NCI-H524 treated with DMSO at 0.1 percent for 48 hours (cell line): ENCODE data around the gene TUBGCP4.
A peak's percentile ranks its signal among the peaks of the same experiment; 100 is the strongest.
"Not testable (repeated sequence)": the region's sequence is repeated elsewhere in the genome, so short reads cannot be mapped to it uniquely, and the experiment has no call there.

ENCODE experiments used
- DNase-seq: peaks from one replicate; lab custom pipeline; 2025; lab: John Stamatoyannopoulos, UW

TUBGCP4 gene

GRCh38 chr15:43370975-43371974 is at the start of gene TUBGCP4, which contains the start of gene ZSCAN29:
TSS of gene TUBGCP4 (plus strand) at chr15:43371101. CDS start at chr15:43371355, 254 bp downstream.
TSS of gene ZSCAN29 (minus strand) at chr15:43371043. CDS start at chr15:43369913, 1,130 bp downstream.
- DNase-seq, result peak; percentile 73

GRCh38 chr15:43325039-43325684 is 45.7 kb upstream of the TUBGCP4 start:
- no peak for DNase-seq

- no peak for DNase-seq
Measured at GRCh38 chr15:43329217-43329959, 41.5 kb upstream of the TUBGCP4 start.

GRCh38 chr15:43329960-43330779 is 40.7 kb upstream of the TUBGCP4 start, which contains the start of gene LCMT2:
TSS of gene LCMT2 (minus strand) at chr15:43330573. CDS start at chr15:43330489, 84 bp downstream.
- DNase-seq, result peak; percentile 89

- DNase-seq, result no peak
Measured at GRCh38 chr15:43330780-43331087, 40.2 kb upstream of the TUBGCP4 start.

GRCh38 chr15:43346305-43346704 is 24.6 kb upstream of the TUBGCP4 start:
- DNase-seq, result no peak

- DNase-seq, result no peak
Measured at GRCh38 chr15:43347114-43347513, 23.8 kb upstream of the TUBGCP4 start.

GRCh38 chr15:43352693-43353382 is 18.1 kb upstream of the TUBGCP4 start:
- no peak for DNase-seq

- no peak for DNase-seq
Measured at GRCh38 chr15:43360821-43361220, 10.1 kb upstream of the TUBGCP4 start.

- DNase-seq, result no peak
Measured at GRCh38 chr15:43361313-43361903, 9.5 kb upstream of the TUBGCP4 start.

GRCh38 chr15:43370310-43370974 is 459 bp upstream of the TUBGCP4 start:
- DNase-seq, result no peak

GRCh38 chr15:43376017-43376705 is 5.3 kb downstream of the TUBGCP4 start:
- peak; percentile 18 for DNase-seq

GRCh38 chr15:43378601-43379000 is 7.7 kb downstream of the TUBGCP4 start:
- DNase-seq, result no peak

GRCh38 chr15:43382310-43382709 is 11.4 kb downstream of the TUBGCP4 start:
- no peak for DNase-seq

- no peak for DNase-seq
Measured at GRCh38 chr15:43383070-43383469, 12.2 kb downstream of the TUBGCP4 start.

GRCh38 chr15:43390723-43391122 is 19.8 kb downstream of the TUBGCP4 start:
- no peak for DNase-seq

- DNase-seq, result not testable (repeated sequence)
Measured at GRCh38 chr15:43393592-43393991, 22.7 kb downstream of the TUBGCP4 start.

GRCh38 chr15:43402255-43402654 is 31.4 kb downstream of the TUBGCP4 start:
- no peak for DNase-seq

- DNase-seq, result no peak
Measured at GRCh38 chr15:43403616-43404015, 32.7 kb downstream of the TUBGCP4 start.
